A673 (cell line): ENCODE results near the gene ARMC12. TPM values are rescaled to one million over a fixed set of nuclear protein-coding genes. Genes with fewer than 3 reads are reported as not detected.

Experiments used
- BruUV-seq: library from RNA; stranded (reverse); fragments of 400-500 nt; replicated peaks from 2 replicates; lab custom pipeline; 2021; lab: Mats Ljungman, UMichigan
- CTCF ChIA-PET: fragments of 300-600 bp; sonication (Branson Sonifier 250); formaldehyde crosslinking; loops from one replicate; lab custom pipeline; 2022; ENCODE audit warnings: antibody characterized with exemption; lab: Charles Lee
- POLR2A ChIA-PET: fragments of 300-600 bp; sonication (Branson Sonifier 250); formaldehyde crosslinking; loops from one replicate; lab custom pipeline; 2022; ENCODE audit warnings: antibody characterized with exemption; ENCODE audit not compliant: low non-redundant PET; lab: Charles Lee
- DNase-seq: peaks from one replicate; pipeline ENCODE4 v3.0.0-alpha.2; 2015; ENCODE audit warnings: low spot score
- H3K27ac ChIP-seq: fragments of 200-600 bp; sonication (generic); 2 replicates; pipeline ENCODE4 v1.5.1; 2016; ENCODE audit warnings: mixed run types, low read depth, mild to moderate bottlenecking, mixed read lengths, antibody characterized with exemption, low read length; ENCODE audit not compliant: poor library complexity, severe bottlenecking
- H3K27me3 ChIP-seq: fragments of 200-600 bp; sonication (generic); replicated peaks from 2 replicates; pipeline ENCODE4 v1.6.1; 2017; ENCODE audit warnings: mixed run types, low read depth, mild to moderate bottlenecking, mixed read lengths, antibody characterized with exemption, low read length; ENCODE audit not compliant: insufficient read depth, poor library complexity
- H3K36me3 ChIP-seq: fragments of 200-600 bp; sonication (generic); 2 replicates; pipeline ENCODE4 v1.6.1; 2016; ENCODE audit warnings: mixed run types, mild to moderate bottlenecking, mixed read lengths, antibody characterized with exemption, low read length; ENCODE audit not compliant: insufficient read depth, poor library complexity, severe bottlenecking
- H3K4me1 ChIP-seq: fragments of 200-600 bp; sonication (generic); 2 replicates; pipeline ENCODE4 v1.6.1; 2017; ENCODE audit warnings: mixed run types, mild to moderate bottlenecking, mixed read lengths, antibody characterized with exemption, low read length; ENCODE audit not compliant: insufficient read depth, poor library complexity, severe bottlenecking
- H3K4me3 ChIP-seq: fragments of 200-600 bp; sonication (generic); 2 replicates; pipeline ENCODE4 v1.5.1; 2016; ENCODE audit warnings: low read depth, mixed run types, mild to moderate bottlenecking, mixed read lengths, low read length; ENCODE audit not compliant: poor library complexity, severe bottlenecking
- H3K9me3 ChIP-seq: fragments of 200-600 bp; sonication (generic); 2 replicates; pipeline ENCODE4 v1.6.1; 2016; ENCODE audit warnings: mixed run types, low read depth, mild to moderate bottlenecking, mixed read lengths, antibody characterized with exemption, low read length; ENCODE audit not compliant: poor library complexity, severe bottlenecking
- EZH2 ChIP-seq: fragments of 200-600 bp; sonication (generic); IDR thresholded peaks from 2 replicates; pipeline ENCODE4 v1.6.1; 2017; ENCODE audit warnings: borderline replicate concordance, low read depth, mild to moderate bottlenecking, mixed read lengths, antibody characterized with exemption, low read length; ENCODE audit not compliant: poor library complexity, severe bottlenecking
- intact Hi-C: fragments of 100-400 bp; cut with micrococcal nuclease; formaldehyde crosslinking; loops from one replicate; pipeline ENCODE4 v1.10.0; 2022; ENCODE audit not compliant: unreplicated experiment
- total RNA-seq: library from RNA; stranded (reverse); gene quantifications from 2 replicates; pipeline ENCODE4 v1.2.3, GENCODE V29; 2021
- TF ChIP-seq, protein P1 (sequence below): fragments of 300-800, 200-600 bp; sonication (generic); conservative IDR thresholded peaks from 2 replicates; pipeline ENCODE4 v1.5.1; 2017; ENCODE audit warnings: low read depth, mild to moderate bottlenecking, antibody characterized with exemption, low read length, moderate library complexity, mixed read lengths

ARMC12 gene
- total RNA-seq, 1 experiment from 2014 or later: 1.0 TPM

DNA sequence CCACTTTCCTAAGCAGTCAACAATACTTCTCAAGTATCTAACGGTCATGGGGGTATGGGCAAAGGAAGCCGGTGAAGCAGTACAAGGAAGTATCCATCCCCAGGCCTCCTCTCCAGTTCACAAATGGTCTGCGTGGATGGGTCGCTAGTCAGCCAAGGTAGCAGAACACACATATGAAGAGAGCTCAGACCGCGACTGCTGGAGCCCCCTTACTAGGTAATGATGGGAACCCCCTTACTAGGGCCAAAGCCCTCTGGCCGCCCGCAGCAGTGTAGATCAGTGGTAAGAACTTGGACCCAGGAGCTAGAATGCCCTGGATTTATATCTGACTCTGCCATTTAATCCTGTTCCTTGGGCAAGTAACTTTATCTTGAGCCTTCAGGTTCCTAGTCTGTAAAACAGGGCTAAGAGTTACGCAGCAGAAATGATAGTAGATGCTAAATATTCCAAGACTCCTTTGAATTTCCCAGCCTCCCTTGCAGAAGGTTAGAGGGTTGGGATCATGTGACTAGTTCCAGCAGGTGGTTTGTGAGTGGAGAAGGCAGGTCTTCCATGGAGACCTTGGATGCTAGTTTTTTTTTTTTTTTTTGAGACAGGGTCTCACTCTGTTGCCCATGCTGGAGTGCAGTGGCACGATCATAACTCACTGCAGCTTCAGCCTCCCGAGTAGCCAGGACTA lies 37.4 kb downstream of the ARMC12 start:
- Histone ChIP-seq H3K4me3 (no peak overlapping the region), H3K9me3 (no peaks in the 10 kb centered on the region), H3K27ac (no peak overlapping the region), H3K27me3 (peaks cover 14% of the 10 kb centered on the region), H3K36me3 (no peaks in the 10 kb centered on the region), H3K4me1 (no peaks in the 10 kb centered on the region)
- ChIA-PET POLR2A (interaction anchor here (0.5 kb wide), 1 partner anchor 116 kb away, joined by 6 read pairs; no protein-coding TSS in a partner anchor), CTCF (interaction anchor here (0.9 kb wide), 1 partner anchor 226 kb away, joined by 7 read pairs; no protein-coding TSS in a partner anchor)
- intact Hi-C loops: no loop called here
- BruUV-seq: no TSS peak
- no peak for DNase-seq
- TF ChIP-seq, protein P1, sequence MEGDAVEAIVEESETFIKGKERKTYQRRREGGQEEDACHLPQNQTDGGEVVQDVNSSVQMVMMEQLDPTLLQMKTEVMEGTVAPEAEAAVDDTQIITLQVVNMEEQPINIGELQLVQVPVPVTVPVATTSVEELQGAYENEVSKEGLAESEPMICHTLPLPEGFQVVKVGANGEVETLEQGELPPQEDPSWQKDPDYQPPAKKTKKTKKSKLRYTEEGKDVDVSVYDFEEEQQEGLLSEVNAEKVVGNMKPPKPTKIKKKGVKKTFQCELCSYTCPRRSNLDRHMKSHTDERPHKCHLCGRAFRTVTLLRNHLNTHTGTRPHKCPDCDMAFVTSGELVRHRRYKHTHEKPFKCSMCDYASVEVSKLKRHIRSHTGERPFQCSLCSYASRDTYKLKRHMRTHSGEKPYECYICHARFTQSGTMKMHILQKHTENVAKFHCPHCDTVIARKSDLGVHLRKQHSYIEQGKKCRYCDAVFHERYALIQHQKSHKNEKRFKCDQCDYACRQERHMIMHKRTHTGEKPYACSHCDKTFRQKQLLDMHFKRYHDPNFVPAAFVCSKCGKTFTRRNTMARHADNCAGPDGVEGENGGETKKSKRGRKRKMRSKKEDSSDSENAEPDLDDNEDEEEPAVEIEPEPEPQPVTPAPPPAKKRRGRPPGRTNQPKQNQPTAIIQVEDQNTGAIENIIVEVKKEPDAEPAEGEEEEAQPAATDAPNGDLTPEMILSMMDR: no peak
- TF ChIP-seq EZH2: no peak

DNA sequence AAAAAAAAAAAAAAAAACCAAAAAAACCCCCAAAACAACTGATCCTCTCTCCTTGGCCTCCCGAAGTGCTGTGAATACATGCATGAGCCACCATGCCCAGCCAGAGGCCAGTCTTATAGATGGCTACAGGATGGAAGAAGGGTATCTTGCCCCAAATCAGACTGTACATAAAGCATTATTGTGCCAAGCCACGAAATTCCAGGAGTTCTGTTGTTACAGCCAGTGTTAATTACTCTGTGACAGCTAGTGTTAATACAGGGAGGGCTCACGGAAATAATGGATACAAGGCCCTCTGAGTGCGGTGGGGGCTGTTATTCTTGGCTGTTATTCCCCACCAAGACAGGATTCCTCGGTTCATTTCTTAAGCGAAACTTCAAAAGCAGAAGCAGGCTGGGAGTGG lies 38.2 kb downstream of the ARMC12 start:
- H3K4me1 ChIP-seq: no peaks in the 10 kb centered on the region
- H3K4me3 ChIP-seq: no peak overlapping the region
- no peaks in the 10 kb centered on the region for H3K9me3 ChIP-seq
- POLR2A ChIA-PET: no interaction called here
- H3K27ac ChIP-seq: no peak overlapping the region
- CTCF ChIA-PET: interaction anchor here (0.9 kb wide), 1 partner anchor 227 kb away, joined by 7 read pairs; no protein-coding TSS in a partner anchor
- H3K27me3 ChIP-seq: peaks cover 14% of the 10 kb centered on the region
- H3K36me3 ChIP-seq: no peaks in the 10 kb centered on the region
- no peak for DNase-seq
- TF ChIP-seq, protein P1: no peak
- no peak for TF ChIP-seq EZH2
- no TSS peak for BruUV-seq
- intact Hi-C loops: no loop called here

DNA sequence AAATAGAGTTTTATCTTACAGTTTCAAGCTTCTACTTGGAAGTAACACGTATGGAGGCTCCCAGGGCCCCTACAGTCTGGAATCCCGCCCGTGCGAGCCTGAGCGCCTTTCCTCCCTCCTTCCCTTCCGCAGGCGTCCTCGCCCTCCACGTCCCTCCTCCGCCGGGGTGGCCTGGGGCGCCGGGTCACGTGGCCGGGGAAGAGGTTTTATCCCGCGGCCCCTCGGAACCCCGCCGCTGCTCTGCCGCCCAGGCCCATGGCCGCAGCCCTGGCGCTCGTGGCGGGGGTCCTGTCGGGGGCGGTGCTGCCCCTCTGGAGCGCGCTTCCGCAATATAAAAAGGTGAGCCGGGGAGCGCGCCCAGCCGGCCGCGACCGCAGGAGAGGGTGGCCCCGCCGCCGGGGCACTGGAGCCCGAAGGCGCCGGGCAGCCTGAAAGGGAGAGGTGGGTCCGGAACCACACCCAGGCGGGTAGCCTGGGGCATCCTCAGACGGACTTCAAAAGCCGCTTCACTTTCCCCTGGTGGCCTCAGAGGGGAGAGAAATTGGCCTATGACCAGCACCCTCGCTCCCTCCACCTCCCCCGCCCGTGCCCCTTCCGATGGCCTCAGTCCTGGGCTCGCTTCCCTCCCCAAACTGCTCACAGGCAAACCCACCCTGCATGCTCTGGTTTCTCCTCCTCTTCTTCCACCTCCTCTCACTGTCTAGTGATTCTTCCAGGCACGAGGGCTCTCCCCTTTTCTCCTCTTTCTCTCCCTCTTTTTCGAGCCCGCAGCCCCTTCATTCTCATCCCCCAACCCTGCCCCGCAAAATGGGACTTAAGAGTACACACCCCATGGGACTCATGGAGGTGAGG lies 39.8 kb downstream of the ARMC12 start, which contains the start of gene CLPSL2:
Gene CLPSL2, plus strand, starts transcription at position 235 of the 852 bp plus-strand sequence. Its CDS starts 21 bp downstream, at position 256.
- Histone ChIP-seq H3K4me3 (peak within 1 kb of the TSS; percentile 44), H3K27me3 (peaks cover 14% of the 10 kb centered on the region), H3K27ac (no peak within 1 kb of the TSS), H3K4me1 (no peaks in the 10 kb centered on the region), H3K9me3 (no peaks in the 10 kb centered on the region), H3K36me3 (no peaks in the 10 kb centered on the region)
- intact Hi-C loops: no loop called here
- TF ChIP-seq, protein P1: no peak
- TF ChIP-seq EZH2: no peak
- no TSS peak for BruUV-seq
- POLR2A ChIA-PET: no interaction called here
- DNase-seq: no peak
- CTCF ChIA-PET: no interaction called here
